ENCODE results near the gene HS3ST5.

GRCh38 chr6:114291428-114291827 is 51.4 kb downstream of the HS3ST5 start:
- TF ChIP-seq EZH2 (IDR thresholded peaks at IDR 0.05): no peak
- TF ChIP-seq POLR2AphosphoS5 (IDR thresholded peaks at IDR 0.05; ENCODE audit: borderline replicate concordance, low read depth, low read length): no peak
- no peak for TF ChIP-seq FOXP2 (optimal IDR thresholded peaks at IDR 0.05; ENCODE audit: control extremely low read depth, extremely low read length, insufficient read depth)
